Right atrium auricular region (tissue), 2 donors: ENCODE results near the gene TBC1D16. TPM values are rescaled to one million over a fixed set of nuclear protein-coding genes. Genes with fewer than 3 reads are reported as not detected.
"Not testable (repeated sequence)": the region's sequence is repeated elsewhere in the genome, so short reads cannot be mapped to it uniquely, and the experiment has no call there.

ENCODE experiments used
- DNase-seq: peaks from one replicate; pipeline ENCODE4 v3.0.0-alpha.2; 2019; ENCODE audit warnings: low spot score
- H3K27ac ChIP-seq, 2 donors: fragments of 200-600 bp; sonication (generic); 1 replicate in 1 of 2; 2 replicates in 1 of 2; pipeline ENCODE4 v1.5.1; 2016 to 2019
- H3K27me3 ChIP-seq, 2 donors: fragments of 200-600 bp; sonication (generic); one replicate each; pipeline versions ENCODE4 v1.5.1 to v1.6.0; 2017 to 2019
- H3K36me3 ChIP-seq: fragments of 200-600 bp; sonication (generic); one replicate; pipeline ENCODE4 v1.5.1; 2016
- H3K4me1 ChIP-seq, 2 donors: fragments of 200-600 bp; sonication (generic); one replicate each; pipeline versions ENCODE4 v1.5.1 to v1.6.0; 2017 to 2019
- H3K4me3 ChIP-seq, 2 donors: fragments of 200-600 bp; sonication (generic); 1 replicate in 1 of 2; 2 replicates in 1 of 2; pipeline ENCODE4 v1.5.1; 2017 to 2019; ENCODE audit warnings: mild to moderate bottlenecking in 1 of 2, moderate library complexity in 1 of 2
- H3K9me3 ChIP-seq, 2 donors: fragments of 200-600 bp; sonication (generic); one replicate each; pipeline ENCODE4 v1.5.1; 2019
- total RNA-seq, 2 donors: library from RNA; depleted of rRNA; stranded (reverse); fragments of >200 nt; gene quantifications; one replicate each; pipeline ENCODE4 v1.1.0, GENCODE V29; 2016
- TF ChIP-seq, protein P1 (sequence below), 2 donors: fragments of 200-600 bp; sonication (generic); IDR thresholded peaks; one replicate each; pipeline ENCODE4 v1.5.1; 2019; ENCODE audit warnings: antibody characterized with exemption in 2 of 2

The TBC1D16 gene
- total RNA-seq, 2 donors from 2014 or later, result 9.8 to 19.4 TPM

DNA sequence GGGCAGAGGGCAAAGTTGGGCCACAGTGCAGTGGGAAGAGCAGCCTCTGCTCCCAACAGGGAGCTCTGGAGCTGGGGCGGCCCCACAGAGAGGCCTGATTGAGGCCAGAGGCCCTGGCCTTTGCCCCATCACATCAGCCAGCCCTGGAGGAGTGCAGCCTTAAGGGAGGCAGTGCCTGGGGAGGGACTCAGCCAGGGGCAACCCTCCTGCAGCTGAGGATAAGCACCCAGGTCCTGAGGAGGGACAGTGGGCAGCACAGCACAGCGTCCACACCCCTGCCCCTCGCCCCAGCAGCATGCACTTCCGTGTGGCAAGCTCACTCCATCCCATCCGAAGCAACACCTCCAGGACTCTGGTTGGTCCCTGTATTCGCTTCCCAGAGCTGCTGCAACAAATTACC is 134.5 kb downstream of the TBC1D16 start:
- Histone ChIP-seq H3K27ac (no peak overlapping the region), H3K27me3 (no peaks in the 10 kb centered on the region), H3K36me3 (no peaks in the 10 kb centered on the region), H3K4me1 (no peaks in the 10 kb centered on the region), H3K4me3 (no peak overlapping the region), H3K9me3 (peaks cover 0 to 13% of the 10 kb centered on the region in 2 donors)
- DNase-seq, result no peak
- TF ChIP-seq, protein P1, sequence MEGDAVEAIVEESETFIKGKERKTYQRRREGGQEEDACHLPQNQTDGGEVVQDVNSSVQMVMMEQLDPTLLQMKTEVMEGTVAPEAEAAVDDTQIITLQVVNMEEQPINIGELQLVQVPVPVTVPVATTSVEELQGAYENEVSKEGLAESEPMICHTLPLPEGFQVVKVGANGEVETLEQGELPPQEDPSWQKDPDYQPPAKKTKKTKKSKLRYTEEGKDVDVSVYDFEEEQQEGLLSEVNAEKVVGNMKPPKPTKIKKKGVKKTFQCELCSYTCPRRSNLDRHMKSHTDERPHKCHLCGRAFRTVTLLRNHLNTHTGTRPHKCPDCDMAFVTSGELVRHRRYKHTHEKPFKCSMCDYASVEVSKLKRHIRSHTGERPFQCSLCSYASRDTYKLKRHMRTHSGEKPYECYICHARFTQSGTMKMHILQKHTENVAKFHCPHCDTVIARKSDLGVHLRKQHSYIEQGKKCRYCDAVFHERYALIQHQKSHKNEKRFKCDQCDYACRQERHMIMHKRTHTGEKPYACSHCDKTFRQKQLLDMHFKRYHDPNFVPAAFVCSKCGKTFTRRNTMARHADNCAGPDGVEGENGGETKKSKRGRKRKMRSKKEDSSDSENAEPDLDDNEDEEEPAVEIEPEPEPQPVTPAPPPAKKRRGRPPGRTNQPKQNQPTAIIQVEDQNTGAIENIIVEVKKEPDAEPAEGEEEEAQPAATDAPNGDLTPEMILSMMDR (IDR thresholded peaks at IDR 0.05), result no peak

DNA sequence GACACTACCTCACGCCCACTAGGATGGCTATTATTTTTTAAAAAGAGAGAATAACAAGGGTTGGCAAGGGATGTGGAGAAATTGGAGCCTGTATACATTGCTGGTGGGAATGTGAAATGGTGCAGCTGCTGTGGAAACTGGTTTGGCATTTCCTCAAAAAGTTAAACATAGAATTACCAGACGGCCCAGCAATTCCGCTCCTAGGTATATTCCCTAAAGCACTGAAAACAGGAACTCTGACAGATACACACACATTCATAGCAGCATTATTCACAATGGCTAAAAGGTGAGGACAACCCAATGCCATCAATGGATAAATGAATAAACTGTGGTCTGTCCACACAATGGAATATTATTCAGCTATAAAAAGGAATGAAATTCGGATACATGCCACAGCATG is 136.1 kb downstream of the TBC1D16 start:
- Histone ChIP-seq H3K36me3 (no peaks in the 10 kb centered on the region), H3K27me3 (no peaks in the 10 kb centered on the region), H3K9me3 (peaks cover 0 to 13% of the 10 kb centered on the region in 2 donors), H3K4me1 (no peaks in the 10 kb centered on the region), H3K4me3 (no peak overlapping the region), H3K27ac (no peak overlapping the region)
- TF ChIP-seq, protein P1 (IDR thresholded peaks at IDR 0.05), result no peak
- DNase-seq, result no peak

DNA sequence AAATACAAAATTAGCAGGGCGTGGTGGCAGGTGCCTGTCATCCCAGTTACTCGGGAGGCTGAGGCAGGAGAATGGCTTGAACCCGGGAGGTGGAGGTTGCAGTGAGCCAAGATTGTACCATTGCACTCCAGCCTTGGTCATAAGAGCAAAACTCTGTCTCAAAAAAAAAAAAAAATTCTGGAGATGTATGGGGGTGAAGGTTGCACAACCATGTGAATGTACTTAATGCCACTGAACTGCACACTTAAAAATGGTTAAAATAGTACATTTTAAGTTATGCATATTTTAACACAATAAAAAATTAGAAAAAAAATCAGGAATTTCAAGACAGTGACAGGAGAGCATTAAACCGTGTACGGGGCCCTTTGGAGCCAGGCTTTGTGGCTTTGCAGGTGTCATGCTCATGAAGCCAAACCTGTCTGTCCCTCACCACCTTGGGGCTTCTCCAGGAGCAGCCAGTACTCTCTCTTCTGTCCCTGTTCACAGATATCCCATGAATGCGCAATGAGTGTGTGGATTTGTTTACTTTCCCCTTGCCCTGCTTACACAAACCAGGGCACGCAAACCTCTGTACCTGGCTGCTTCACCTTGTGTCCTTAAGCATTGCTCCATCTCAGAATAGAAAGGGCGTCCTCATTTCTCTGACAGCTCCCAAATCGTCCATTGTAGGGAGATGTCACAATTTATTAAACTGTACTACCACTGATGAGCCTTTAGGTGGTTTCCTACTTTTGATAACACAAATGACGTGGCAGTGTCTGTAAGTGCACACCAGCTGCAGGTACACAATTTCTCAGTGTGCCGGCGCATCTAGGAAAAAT is 138.2 kb downstream of the TBC1D16 start:
- TF ChIP-seq, protein P1 (IDR thresholded peaks at IDR 0.05), result no peak
- Histone ChIP-seq H3K4me3 (no peak overlapping the region), H3K36me3 (no peaks in the 10 kb centered on the region), H3K9me3 (peaks cover 0 to 13% of the 10 kb centered on the region in 2 donors), H3K4me1 (no peaks in the 10 kb centered on the region), H3K27ac (no peak overlapping the region), H3K27me3 (no peaks in the 10 kb centered on the region)
- DNase-seq, result no peak

DNA sequence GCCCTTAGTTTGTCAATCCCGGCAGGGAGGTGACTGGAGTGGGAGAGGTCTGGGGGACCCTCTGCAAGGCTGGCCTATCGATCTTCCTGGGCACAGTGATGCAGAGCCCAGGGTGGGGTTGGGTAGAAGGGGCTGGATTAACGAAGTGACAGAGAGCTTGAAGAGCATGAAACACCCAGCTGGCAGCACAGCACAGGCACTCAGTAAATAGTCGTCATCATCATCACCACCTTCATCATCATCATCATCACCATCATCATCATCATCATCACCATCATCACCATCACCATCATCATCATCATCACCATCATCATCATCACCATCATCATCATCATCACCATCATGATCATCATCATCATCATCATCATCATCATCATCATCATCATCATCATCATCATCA is 142.2 kb downstream of the TBC1D16 start:
- peaks cover 0 to 15% of the 10 kb centered on the region in 2 donors for H3K4me1 ChIP-seq
- not testable (repeated sequence) for H3K27ac ChIP-seq, DNase-seq, H3K9me3 ChIP-seq, H3K36me3 ChIP-seq, H3K27me3 ChIP-seq, H3K4me3 ChIP-seq

DNA sequence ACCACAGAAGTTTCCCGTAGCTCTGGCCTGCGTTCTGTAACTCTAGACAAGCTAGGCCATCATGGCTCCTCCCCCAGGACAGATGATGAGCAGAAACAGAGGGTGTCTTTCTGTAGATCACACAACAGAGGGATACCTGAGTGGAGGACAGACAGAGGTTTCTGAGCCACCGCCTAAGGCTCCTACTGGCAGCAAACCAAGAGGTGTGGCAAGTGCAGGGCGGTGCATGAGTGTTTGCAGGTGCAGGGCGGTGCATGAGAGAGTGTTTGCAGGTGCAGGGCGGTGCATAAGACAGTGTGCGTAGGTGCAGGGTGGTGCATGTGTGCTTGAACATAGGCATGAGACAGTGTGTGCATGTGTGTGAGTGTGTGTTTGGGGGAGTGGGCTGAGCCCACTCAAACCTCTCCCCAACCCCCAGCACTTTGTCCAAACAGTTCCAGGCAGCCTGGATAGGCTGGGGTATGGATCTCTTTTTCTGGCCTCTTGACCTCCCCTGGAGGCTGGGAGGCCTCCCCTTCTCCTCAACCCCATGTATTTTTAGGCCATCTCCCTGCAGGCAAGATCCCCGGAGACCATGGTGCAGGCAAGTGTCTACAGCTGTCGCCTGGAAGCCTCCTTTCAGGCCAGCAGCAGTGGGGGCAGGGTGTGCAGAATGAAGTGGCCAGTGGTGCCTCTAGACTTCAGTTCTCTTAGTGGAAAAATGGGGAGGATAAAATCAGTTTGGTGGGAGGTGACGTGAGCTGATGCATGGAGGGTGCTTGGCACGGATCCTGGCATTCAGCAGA is 143.0 kb downstream of the TBC1D16 start:
- TF ChIP-seq, protein P1 (IDR thresholded peaks at IDR 0.05), result no peak
- no peak for DNase-seq

DNA sequence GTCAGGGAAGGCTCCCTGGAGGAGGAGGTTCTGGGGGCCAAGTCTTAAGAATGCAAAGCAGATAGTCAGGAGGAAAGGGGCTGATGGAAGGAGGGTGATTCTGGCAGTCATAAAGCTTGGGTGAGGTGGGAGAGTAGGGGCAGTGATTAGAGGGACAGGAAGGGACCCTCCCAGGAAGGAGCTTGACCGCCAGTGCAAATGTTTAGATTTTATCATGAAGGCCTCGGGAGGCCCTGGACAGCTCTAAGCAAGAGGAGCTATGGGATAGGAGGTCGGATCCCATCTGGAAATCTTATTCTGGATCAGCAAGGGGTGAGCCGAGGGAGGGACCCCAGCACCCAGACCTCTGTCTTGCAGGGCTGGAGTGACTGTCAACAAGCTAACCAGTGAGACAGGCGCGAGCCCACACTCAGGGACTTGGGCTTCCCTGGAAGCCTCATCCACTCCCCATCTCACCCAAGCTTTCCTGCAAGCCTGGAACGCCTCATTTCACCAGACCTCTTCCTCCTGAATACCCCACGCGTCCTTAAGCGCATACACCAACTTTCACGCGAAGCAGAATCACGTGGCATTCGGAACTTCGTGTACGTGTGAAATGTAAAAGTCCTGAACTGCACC is 144.4 kb downstream of the TBC1D16 start:
- Histone ChIP-seq H3K4me1 (peaks cover 0 to 15% of the 10 kb centered on the region in 2 donors), H3K27ac (no peak overlapping the region), H3K27me3 (no peaks in the 10 kb centered on the region), H3K4me3 (no peak overlapping the region), H3K36me3 (no peaks in the 10 kb centered on the region), H3K9me3 (no peaks in the 10 kb centered on the region)
- TF ChIP-seq, protein P1 (IDR thresholded peaks at IDR 0.05), result no peak
- DNase-seq, result no peak

More for the DNA sequence above, 143.0 kb downstream of the TBC1D16 start:
- H3K27me3 ChIP-seq, result no peaks in the 10 kb centered on the region
- H3K9me3 ChIP-seq, result no peaks in the 10 kb centered on the region
- H3K4me1 ChIP-seq, result peaks cover 0 to 15% of the 10 kb centered on the region in 2 donors
- no peak overlapping the region for H3K4me3 ChIP-seq
- H3K36me3 ChIP-seq, result no peaks in the 10 kb centered on the region
- no peak overlapping the region for H3K27ac ChIP-seq
